Measurements from ENCODE around the gene PRKX.
"Not testable (repeated sequence)": the region's sequence is repeated elsewhere in the genome, so short reads cannot be mapped to it uniquely, and the experiment has no call there.

PRKX gene

GRCh38 chrX:3715921-3716320 lies 2.5 kb upstream of the PRKX start:
- in situ Hi-C loops (cut with MboI; ENCODE audit: low pct_unique_long_range_greater_than_20kb, low sequenced_read_pairs, unreplicated experiment): loop anchor here (10.0 kb wide), 1 partner anchor 89 kb away; no protein-coding TSS in a partner anchor

GRCh38 chrX:3714706-3715479 lies 1.4 kb upstream of the PRKX start:
- DNase-seq (ENCODE audit: low spot score): not testable (repeated sequence)
- in situ Hi-C loops (cut with MboI; ENCODE audit: low pct_unique_long_range_greater_than_20kb, low sequenced_read_pairs, unreplicated experiment): loop anchor here (10.0 kb wide), 1 partner anchor 90 kb away; no protein-coding TSS in a partner anchor

More at GRCh38 chrX:3715921-3716320, 2.5 kb upstream of the PRKX start:
- DNase-seq (ENCODE audit: low spot score): no peak
- TF ChIP-seq CTCF (IDR thresholded peaks at IDR 0.05; ENCODE audit: extremely low read depth, insufficient read depth, missing control alignments): no peak

- TF ChIP-seq CTCF (IDR thresholded peaks at IDR 0.05; ENCODE audit: extremely low read depth, insufficient read depth, missing control alignments): no peak
- DNase-seq (ENCODE audit: low spot score): peak; percentile 35
- in situ Hi-C loops (cut with MboI; ENCODE audit: low pct_unique_long_range_greater_than_20kb, low sequenced_read_pairs, unreplicated experiment): loop anchor here (10.0 kb wide), 1 partner anchor 91 kb away; no protein-coding TSS in a partner anchor
Measured at GRCh38 chrX:3713937-3714434, 537 bp upstream of the PRKX start.

DNA sequence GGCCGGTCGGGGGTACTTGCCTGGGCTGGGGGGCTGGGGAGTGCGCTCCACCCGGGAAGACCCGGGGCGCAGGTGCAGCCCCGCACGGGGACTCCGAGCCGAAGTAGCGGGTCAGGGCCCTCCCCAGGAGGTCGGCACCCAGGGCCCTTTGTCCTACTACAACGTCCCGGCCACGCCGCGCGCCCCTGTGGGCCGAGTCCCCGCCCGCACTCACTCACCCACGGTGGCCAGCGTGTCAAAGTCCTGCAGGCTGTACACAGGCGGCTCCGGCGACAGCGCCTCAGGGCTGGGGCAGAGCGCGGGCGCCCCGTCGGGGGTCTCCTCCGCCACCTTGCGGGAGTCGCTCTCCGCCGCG lies 602 bp downstream of the PRKX start:
- TF ChIP-seq CTCF (IDR thresholded peaks at IDR 0.05; ENCODE audit: extremely low read depth, insufficient read depth, missing control alignments): no peak
- in situ Hi-C loops (cut with MboI; ENCODE audit: low pct_unique_long_range_greater_than_20kb, low sequenced_read_pairs, unreplicated experiment): loop anchor here (10.0 kb wide), 1 partner anchor 92 kb away; no protein-coding TSS in a partner anchor
- DNase-seq (ENCODE audit: low spot score): no peak

GRCh38 chrX:3712051-3712869 lies 1.2 kb downstream of the PRKX start:
- peak; percentile 32 for DNase-seq (ENCODE audit: low spot score)
- TF ChIP-seq CTCF (IDR thresholded peaks at IDR 0.05; ENCODE audit: extremely low read depth, insufficient read depth, missing control alignments): no peak
- in situ Hi-C loops (cut with MboI; ENCODE audit: low pct_unique_long_range_greater_than_20kb, low sequenced_read_pairs, unreplicated experiment): loop anchor here (10.0 kb wide), 1 partner anchor 93 kb away; no protein-coding TSS in a partner anchor

DNA sequence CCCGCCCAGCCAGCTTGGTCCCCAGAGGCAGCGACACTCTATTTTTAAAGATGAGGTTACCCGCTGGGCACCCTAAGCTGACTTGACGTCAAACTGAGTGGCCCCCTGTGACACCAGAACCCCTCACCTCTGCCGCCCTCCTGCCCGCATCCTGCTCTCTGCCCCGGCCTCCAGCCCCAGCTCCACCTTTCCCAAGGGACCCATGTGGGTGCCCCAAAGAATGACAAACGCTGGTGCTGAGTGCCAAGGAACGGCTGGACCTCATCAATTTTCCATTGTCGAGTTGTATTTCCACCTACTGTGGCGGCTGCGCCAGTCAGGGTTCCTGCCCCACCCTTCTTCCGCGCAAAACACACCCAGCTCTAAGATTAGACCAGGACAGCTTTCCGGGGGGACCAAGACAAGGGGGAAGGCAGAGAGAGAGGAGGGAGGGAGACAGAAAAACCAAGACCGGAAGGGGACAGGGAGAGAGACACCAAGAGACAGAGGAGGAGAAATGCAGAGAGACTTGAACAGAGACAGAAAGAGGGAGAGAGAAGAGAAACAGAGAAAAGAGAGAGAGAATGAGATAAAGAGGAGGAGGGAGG lies 2.0 kb downstream of the PRKX start:
- no peak for TF ChIP-seq CTCF (IDR thresholded peaks at IDR 0.05; ENCODE audit: extremely low read depth, insufficient read depth, missing control alignments)
- DNase-seq (ENCODE audit: low spot score): peak; percentile 30
- in situ Hi-C loops (cut with MboI; ENCODE audit: low pct_unique_long_range_greater_than_20kb, low sequenced_read_pairs, unreplicated experiment): loop anchor here (10.0 kb wide), 1 partner anchor 93 kb away; no protein-coding TSS in a partner anchor

GRCh38 chrX:3707673-3708274 lies 5.7 kb downstream of the PRKX start:
- in situ Hi-C loops (cut with MboI; ENCODE audit: low pct_unique_long_range_greater_than_20kb, low sequenced_read_pairs, unreplicated experiment); DNase-seq (ENCODE audit: low spot score): not testable (repeated sequence)

Data from GM13977 (cell line).